H7 (cell line): ENCODE data around the gene CFLAR. TPM values are rescaled to one million over a fixed set of nuclear protein-coding genes. Genes with fewer than 3 reads are reported as not detected.
"Not testable (repeated sequence)": the region's sequence is repeated elsewhere in the genome, so short reads cannot be mapped to it uniquely, and the experiment has no call there.

Experiments
- DNase-seq: peaks from one replicate; pipeline ENCODE4 v3.0.0; 2012
- H3K27me3 ChIP-seq: 2 replicates; pipeline ENCODE4 v1.6.0; 2011; ENCODE audit warnings: mild to moderate bottlenecking, low read length; ENCODE audit not compliant: control insufficient read depth, insufficient read depth
- H3K36me3 ChIP-seq: replicated peaks from 2 replicates; pipeline ENCODE4 v1.5.1; 2011; ENCODE audit warnings: low read length; ENCODE audit not compliant: control insufficient read depth, insufficient read depth
- H3K4me3 ChIP-seq: 2 replicates; pipeline ENCODE4 v1.5.1; 2011; ENCODE audit warnings: low read depth, mild to moderate bottlenecking, control low read depth, low read length, moderate library complexity; ENCODE audit not compliant: insufficient read depth
- total RNA-seq: library from RNA; depleted of rRNA; stranded (reverse); fragments of >200 nt; shearing (Covaris generic); gene quantifications from 2 replicates; pipeline ENCODE4 v1.2.3, GENCODE V29; 2014

The CFLAR gene
- total RNA-seq, 1 experiment from 2014 or later: 18.3 TPM

DNA sequence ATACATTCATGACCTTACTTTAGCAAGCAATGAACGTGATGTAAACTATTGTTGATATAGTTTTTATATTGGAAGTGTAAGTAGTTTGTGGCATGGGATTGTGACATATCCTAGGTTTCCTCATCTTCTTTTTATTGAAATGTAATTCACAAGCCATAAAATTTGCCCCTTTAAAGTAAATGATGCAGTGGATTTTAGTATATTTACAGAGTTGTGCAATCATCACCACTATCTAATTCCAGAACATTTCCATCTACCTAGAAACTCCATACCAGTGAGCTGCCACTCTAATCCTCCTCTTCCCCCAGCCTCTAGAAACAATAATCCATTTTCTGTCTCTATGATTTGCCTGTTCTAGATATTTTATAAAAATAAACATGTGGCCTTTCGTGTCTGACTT lies 56.3 kb downstream of the CFLAR start:
- DNase-seq: no peak
- Histone ChIP-seq H3K4me3 (no peak overlapping the region), H3K27me3 (no peaks in the 10 kb centered on the region), H3K36me3 (no peaks in the 10 kb centered on the region)

DNA sequence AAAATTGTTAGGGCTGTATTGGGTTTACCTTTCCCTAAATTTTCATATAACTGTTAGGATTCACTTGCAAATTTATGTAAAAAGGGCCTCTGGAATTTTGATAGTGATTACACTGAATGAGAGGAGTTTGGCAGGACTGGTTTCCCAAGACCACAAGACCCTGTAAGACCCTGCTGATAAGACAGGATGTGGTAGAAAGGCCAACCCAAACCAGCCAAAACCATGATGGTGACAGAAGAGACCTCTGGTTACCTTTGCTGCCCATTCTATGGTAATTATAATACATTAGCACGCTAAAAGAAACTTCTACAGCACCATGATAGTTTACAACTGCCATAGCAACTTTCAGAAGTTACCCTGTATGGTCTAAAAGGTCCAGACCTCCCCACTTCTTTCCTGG lies 58.7 kb downstream of the CFLAR start:
- Histone ChIP-seq H3K36me3 (no peaks in the 10 kb centered on the region), H3K27me3 (no peaks in the 10 kb centered on the region), H3K4me3 (no peak overlapping the region)
- DNase-seq: peak; percentile 28

DNA sequence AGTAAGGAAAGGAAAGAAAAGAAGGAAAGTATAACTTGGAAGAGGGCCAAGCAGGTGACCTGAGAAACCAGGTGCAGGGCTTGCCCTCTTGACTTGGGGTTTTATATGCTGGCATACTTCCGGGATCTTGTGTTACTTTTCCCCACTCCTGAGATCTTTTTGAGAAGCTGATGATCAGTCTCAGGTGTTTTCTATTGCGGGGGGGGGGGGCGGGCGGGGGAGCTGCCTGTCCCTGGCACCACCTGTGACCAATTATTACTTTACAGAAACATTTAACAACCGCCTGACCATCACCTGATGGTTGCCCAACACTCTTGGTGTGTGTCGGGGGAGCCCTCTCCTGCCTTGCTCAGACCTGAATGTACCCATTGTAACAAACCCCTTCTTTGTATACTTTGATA lies 60.1 kb downstream of the CFLAR start:
- DNase-seq: no peak
- H3K4me3 ChIP-seq: no peak overlapping the region
- no peaks in the 10 kb centered on the region for H3K27me3 ChIP-seq
- no peaks in the 10 kb centered on the region for H3K36me3 ChIP-seq

DNA sequence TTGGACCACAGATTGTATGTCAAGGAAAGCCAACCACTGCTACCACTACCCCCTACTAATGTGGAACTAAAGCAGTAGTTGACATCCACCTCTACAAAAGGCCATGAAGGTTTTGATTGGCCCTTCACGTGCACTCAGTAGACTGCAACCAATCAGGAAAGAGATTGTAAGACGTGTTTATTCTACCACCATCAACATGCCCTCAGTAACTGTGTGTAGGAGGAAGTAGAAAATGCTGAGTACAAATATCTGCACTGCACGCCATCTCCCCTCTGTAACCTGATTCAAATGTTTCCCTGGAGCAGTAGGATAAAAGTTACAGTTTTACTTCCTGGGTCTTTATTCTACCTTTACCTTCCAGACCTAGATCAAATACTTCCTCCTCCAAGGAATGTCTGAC lies 64.0 kb downstream of the CFLAR start:
- no peak for DNase-seq
- H3K4me3 ChIP-seq: no peak overlapping the region
- no peaks in the 10 kb centered on the region for H3K36me3 ChIP-seq
- H3K27me3 ChIP-seq: no peaks in the 10 kb centered on the region

DNA sequence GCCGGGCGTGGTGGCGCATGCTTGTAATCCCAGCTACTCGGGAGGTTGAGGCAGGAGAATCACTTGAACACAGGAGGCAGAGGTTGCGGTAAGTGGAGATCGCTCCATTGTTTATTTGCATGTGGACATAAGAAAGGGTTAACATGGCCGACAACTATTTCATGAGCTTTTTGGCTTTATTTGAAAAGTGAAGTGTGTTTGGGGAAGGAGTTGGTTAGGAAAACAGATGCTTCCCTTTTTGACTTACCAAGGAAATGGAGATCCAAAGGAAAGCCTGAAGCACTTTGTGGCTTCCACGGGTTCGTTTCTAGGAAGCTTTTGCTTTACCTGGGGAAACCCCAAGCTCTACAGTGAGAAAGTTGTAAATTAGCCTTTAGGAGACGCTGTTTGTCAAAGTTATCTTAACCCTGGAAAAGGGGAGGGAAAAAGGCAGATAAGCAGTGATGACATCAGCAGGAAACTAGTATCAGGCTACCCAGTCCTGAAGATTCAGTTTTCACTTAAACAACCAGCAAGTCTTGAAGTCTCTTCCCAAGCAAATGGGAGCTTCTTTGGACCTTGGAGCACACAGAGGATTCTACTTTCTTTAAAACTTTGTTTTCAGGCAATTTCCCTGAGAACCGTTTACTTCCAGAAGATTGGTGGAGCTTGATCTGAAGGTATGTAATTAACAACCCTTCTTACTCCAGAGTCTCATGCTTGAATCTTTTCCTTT lies 66.8 kb downstream of the CFLAR start, which contains the start of gene CASP10:
CASP10 (plus strand) TSS at position 492 of the 715 bp plus-strand sequence. CDS start 2,637 bp downstream, outside the sequence.
- Histone ChIP-seq H3K4me3 (peak within 1 kb of the TSS; percentile 2; the same call in 1 of the 2 replicates), H3K36me3 (no peaks in the 10 kb centered on the region), H3K27me3 (no peaks in the 10 kb centered on the region)
- peak; percentile 61 for DNase-seq

DNA sequence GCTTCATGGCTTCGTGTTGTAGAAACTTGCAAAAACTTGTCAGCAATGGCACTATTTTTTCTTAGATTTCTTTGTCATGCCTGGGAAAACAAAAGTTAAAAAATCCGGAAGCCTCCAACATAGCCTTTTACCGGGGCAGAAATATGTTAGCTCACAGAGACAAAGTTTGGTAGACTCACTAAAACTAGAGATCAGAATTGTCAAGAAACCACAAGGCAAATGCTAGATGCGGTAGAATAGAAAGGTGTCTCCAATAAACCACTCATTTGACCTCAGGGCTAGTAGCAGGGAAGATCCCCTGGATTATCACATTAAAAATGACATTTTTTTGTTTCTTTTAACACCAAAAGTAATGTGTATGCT lies 67.4 kb downstream of the CFLAR start:
- peak overlapping the region; percentile 2; the same call in 1 of the 2 replicates for H3K4me3 ChIP-seq
- no peak for DNase-seq
- H3K27me3 ChIP-seq: no peaks in the 10 kb centered on the region
- no peaks in the 10 kb centered on the region for H3K36me3 ChIP-seq

DNA sequence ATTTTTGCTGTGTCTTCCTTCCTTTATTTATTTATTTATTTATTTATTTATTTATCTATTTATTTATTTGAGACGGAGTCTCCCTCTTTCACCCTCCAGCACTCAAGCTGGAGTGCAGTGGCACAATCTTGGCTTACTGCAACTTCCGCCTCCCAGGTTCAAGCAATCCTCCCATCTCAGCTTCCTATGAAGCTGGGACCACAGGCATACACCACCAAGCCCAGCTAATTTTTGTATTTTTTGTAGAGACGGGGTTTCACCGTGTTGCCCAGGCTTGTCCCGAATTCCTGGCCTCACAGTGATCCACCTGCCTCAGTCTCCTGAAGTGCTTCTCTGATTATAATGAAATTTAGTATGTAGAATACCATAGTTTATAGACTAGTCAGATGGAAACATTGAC lies 67.9 kb downstream of the CFLAR start:
- H3K4me3 ChIP-seq, H3K36me3 ChIP-seq, H3K27me3 ChIP-seq, DNase-seq: not testable (repeated sequence)

DNA sequence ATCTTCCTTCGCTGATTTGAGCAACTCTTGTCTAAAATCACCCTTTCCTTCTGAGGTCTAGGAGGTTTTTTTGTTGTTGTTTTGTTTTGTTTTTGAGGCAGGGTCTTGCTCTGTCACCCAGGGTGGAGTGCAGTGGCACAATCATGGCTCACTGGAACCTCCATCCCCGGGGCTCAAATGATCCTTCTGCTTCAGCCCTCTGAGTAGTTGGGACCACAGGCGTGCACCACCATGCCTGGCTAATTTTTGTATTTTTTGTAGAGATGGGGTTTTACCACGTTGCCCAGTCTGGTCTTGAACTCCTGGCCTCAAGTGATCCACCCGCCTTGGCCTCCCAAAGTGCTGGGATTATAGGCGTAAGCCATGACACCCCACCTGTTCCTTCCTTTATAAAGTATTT lies 68.3 kb downstream of the CFLAR start:
- DNase-seq, H3K36me3 ChIP-seq, H3K27me3 ChIP-seq, H3K4me3 ChIP-seq: not testable (repeated sequence)

DNA sequence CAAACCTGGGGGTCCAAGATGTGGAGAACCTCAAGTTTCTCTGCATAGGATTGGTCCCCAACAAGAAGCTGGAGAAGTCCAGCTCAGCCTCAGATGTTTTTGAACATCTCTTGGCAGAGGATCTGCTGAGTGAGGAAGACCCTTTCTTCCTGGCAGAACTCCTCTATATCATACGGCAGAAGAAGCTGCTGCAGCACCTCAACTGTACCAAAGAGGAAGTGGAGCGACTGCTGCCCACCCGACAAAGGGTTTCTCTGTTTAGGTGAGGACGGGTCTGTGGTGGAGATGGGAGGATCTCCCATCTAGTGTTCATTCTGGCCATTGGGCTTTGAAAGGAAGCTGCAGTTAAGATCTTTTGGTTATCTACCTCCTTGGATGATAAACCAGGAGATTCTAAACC lies 69.9 kb downstream of the CFLAR start:
- no peak overlapping the region for H3K4me3 ChIP-seq
- no peaks in the 10 kb centered on the region for H3K27me3 ChIP-seq
- no peak for DNase-seq
- H3K36me3 ChIP-seq: no peaks in the 10 kb centered on the region

DNA sequence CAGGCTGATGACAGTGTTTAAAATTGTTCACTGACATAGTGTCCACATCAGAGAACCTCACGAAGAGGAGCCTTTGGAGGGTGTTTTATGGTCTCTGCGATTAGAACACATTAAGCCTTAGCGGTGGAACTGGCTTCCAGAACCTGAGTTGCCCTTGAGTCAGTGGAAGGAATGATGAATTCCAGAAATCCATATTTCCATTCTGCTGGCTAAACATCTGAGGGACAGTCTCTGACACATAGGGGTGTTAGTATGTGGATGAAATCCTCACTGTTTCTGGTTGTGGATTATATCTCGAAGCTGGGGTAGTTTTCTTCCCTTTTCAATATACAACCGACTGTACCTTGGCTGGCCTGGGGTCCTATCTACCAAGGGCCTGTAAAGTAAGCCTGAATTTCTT lies 71.0 kb downstream of the CFLAR start:
- no peak for DNase-seq
- no peak overlapping the region for H3K4me3 ChIP-seq
- H3K36me3 ChIP-seq: no peaks in the 10 kb centered on the region
- no peaks in the 10 kb centered on the region for H3K27me3 ChIP-seq

DNA sequence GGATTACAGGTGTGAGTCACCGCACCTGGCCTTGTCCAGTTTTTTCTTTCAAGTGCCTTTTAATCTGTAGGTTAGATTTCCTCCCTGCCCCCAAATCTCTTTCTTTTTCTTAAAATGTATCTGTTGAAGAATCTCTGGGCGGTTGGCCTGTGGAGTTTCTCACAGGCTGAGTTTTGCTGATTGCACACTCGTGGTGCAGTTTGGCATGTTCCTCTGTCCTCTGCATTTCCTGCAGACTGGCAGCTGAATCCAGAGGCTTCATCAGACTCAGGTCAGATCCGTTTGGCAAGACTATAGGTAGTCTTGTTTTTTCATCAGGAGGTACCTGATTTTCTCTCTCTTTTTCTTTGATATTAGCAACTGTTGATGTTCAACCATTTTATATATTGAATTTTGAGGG lies 72.5 kb downstream of the CFLAR start:
- Histone ChIP-seq H3K27me3 (no peaks in the 10 kb centered on the region), H3K36me3 (no peaks in the 10 kb centered on the region), H3K4me3 (no peak overlapping the region)
- no peak for DNase-seq

DNA sequence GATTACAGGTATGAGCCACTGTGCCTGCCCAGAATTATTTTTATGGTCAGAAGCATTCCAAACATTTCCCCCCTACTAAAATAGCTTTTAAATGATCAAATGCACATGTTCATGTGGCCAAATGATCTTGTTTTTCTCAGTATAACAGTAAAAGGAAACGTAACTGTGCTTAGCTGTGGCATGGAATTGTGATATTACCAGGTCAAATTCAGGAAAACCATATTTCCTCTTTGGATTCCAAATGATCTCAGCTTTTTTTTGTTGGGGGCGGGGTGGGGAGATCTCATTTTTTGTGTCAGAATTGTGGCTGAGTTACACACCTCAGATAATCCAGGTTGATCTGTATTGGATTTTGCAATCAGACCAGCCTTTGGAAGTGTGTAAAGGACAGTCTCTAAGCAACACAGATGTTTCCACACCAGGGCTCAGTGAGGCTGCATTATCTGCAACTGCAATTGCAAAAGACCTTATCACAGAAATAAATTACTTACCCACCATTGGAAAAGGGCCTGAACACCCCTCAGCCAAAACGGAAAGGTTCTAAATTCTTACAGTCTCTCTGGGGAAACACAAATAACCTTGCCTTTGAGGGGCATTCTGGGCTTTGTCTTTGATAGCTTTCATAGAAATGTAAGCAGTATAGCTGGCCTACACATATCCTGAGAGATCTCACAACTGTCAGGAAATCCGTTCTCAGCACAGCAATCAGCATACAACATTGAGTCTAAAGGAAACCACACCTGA lies 75.3 kb downstream of the CFLAR start:
- H3K4me3 ChIP-seq: no peak overlapping the region
- no peaks in the 10 kb centered on the region for H3K27me3 ChIP-seq
- H3K36me3 ChIP-seq: no peaks in the 10 kb centered on the region
- DNase-seq: no peak

DNA sequence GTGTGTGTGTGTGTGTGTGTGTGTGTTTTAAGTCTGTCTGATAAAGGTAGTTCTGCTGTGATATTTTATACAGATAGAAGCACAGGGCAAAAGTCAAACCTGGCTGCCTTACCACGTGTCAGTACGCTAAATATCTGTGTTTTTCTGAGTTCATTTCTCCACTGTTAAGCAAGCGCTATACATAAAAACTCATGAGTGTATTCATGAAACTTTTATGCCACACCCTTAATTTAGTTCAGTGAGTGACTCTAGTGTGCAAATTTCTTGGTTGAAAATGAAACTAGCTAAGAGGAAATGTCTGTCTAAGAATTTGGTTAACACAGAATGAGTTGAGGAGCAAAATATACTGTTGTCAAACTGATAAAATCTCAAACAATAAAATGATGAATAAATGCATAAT lies 78.1 kb downstream of the CFLAR start:
- Histone ChIP-seq H3K27me3 (no peaks in the 10 kb centered on the region), H3K4me3 (no peak overlapping the region), H3K36me3 (no peaks in the 10 kb centered on the region)
- DNase-seq: no peak

DNA sequence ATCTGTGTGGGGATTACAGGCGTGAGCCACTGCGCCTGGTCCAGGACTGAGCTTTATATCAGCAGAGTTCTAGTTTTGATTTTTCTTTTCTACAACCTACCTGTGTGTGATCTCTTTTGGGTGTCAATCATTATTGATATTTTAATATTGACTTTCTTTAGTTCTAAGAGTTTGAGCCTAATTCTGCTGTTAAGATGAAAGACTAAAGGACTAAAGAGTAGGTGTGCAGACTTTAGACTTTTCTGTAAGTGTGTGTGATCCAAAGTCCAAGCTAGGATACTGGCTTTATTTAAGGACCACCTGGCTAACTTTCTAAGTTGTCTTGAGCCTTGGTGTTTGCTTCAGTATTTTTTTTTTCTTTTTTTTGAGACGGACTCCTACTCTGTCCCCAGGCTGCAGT lies 79.4 kb downstream of the CFLAR start:
- H3K36me3 ChIP-seq: no peaks in the 10 kb centered on the region
- H3K4me3 ChIP-seq: no peak overlapping the region
- DNase-seq: no peak
- no peaks in the 10 kb centered on the region for H3K27me3 ChIP-seq

DNA sequence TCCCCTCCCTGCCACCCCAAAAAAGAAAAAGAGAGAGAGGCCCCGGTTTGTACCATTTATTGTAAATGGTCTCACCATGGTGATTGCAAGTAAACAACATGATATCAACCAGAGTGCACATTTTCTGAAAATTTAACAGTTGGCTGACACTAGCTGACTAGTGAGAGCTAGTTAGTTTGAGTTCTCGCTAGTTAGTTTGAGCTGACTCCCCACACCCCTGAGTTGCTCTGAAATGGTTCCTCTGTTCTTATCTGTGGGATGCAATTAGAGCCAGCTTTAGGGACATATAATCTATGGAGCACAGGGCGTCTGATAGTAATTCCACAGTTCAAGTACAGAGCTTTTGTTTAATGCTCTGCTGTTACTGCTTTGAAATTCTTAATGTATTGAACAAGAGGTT lies 80.0 kb downstream of the CFLAR start:
- no peaks in the 10 kb centered on the region for H3K27me3 ChIP-seq
- H3K4me3 ChIP-seq: no peak overlapping the region
- H3K36me3 ChIP-seq: no peaks in the 10 kb centered on the region
- no peak for DNase-seq
